Mesothelial cell of epicardium (in vitro differentiated cells): ENCODE data around the gene DNAI1. TPM values are rescaled to one million over a fixed set of nuclear protein-coding genes. Genes with fewer than 3 reads are reported as not detected.

Experiments
- DNase-seq, 2 experiments: peaks; one replicate each; pipeline ENCODE4 v3.0.0; 2021; ENCODE audit warnings: low spot score in 2 of 2; ENCODE audit not compliant: unreplicated experiment in 2 of 2
- H3K27ac Mint-ChIP-seq: 2 replicates; pipeline ENCODE4 v1.8.0; 2021; ENCODE audit warnings: mixed read lengths
- H3K27me3 Mint-ChIP-seq: 2 replicates; pipeline ENCODE4 v1.8.0; 2021; ENCODE audit warnings: low read depth, mixed read lengths
- H3K36me3 Mint-ChIP-seq: 2 replicates; pipeline ENCODE4 v1.8.0; 2021; ENCODE audit warnings: mixed read lengths
- H3K4me1 Mint-ChIP-seq: 2 replicates; pipeline ENCODE4 v1.8.0; 2021; ENCODE audit warnings: mixed read lengths
- H3K4me3 Mint-ChIP-seq: 2 replicates; pipeline ENCODE4 v1.8.0; 2021; ENCODE audit warnings: mild to moderate bottlenecking, moderate library complexity, mixed read lengths
- H3K9me3 Mint-ChIP-seq: 2 replicates; pipeline ENCODE4 v1.8.0; 2021; ENCODE audit warnings: mixed read lengths
- CTCF ChIP-seq: fragments of 200-600 bp; sonication (generic); IDR thresholded peaks from one replicate; pipeline ENCODE4 v1.5.0; 2021; ENCODE audit warnings: antibody characterized with exemption; ENCODE audit not compliant: unreplicated experiment
- total RNA-seq: library from RNA; stranded (reverse); gene quantifications from 3 replicates; pipeline ENCODE4 v1.2.1, GENCODE V29; 2021

DNAI1 gene
- total RNA-seq, 1 donor from 2014 or later: not detected

GRCh38 chr9:34558364-34558763, 99.8 kb downstream of the DNAI1 start:
- H3K4me3 Mint-ChIP-seq: no peak overlapping the region

GRCh38 chr9:34558919-34559623, 100.5 kb downstream of the DNAI1 start:
- H3K27me3 Mint-ChIP-seq: peaks cover 16% of the 10 kb centered on the region
- peaks cover 50% of the 10 kb centered on the region for H3K4me1 Mint-ChIP-seq
- H3K27ac Mint-ChIP-seq: no peak overlapping the region
- no peak for TF ChIP-seq CTCF
- no peak overlapping the region for H3K4me3 Mint-ChIP-seq
- DNase-seq: no peak
- H3K9me3 Mint-ChIP-seq: peaks cover 3% of the 10 kb centered on the region
- H3K36me3 Mint-ChIP-seq: peaks cover 4% of the 10 kb centered on the region

More at GRCh38 chr9:34558364-34558763, 99.8 kb downstream of the DNAI1 start:
- Mint-ChIP-seq H3K27ac (no peak overlapping the region), H3K9me3 (peaks cover 3% of the 10 kb centered on the region), H3K4me1 (peaks cover 54% of the 10 kb centered on the region), H3K27me3 (peaks cover 11% of the 10 kb centered on the region), H3K36me3 (peaks cover 4% of the 10 kb centered on the region)
- TF ChIP-seq CTCF: no peak
- no peak for DNase-seq

DNA sequence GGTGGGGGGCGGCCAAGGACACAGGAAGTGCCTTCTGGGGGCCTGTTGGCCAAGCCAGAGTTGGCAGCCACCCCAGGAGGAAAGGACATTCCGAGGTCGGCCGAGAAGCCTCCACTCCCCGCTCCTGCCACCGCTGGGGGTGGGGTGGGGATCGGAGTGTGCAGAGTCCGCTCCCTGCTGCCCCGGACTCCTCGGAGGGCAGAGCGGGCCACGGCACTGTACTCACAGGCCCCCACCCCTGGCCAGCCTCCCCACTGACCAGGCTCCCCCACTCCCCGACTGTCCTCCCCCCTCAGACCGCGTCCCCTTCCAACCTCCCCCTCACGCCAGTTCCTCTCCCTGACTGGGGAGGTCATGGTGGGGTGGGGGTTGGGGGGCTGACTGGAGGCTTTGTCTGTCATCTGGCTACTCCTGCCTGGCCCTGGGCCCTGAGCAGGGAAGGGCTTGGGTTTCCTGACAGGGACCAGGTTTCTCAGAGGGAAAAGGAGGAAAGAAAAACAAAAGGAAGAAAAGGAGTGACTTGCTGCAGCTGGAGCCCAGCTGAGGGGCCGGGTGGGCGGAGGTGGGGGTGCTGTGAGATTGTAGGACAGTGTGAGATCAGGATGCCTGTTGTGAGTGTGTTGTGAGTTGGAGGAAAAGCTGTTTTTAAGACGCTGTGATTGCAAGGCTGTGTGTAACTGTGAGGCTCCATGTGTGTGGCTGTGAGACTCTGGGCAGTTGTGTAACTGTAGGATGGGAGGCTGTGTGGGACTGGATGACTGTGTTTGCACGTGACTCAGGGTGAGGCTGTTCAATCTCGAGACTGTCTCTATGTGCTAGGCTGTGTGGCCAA, 101.2 kb downstream of the DNAI1 start:
- Mint-ChIP-seq H3K4me1 (peaks cover 43% of the 10 kb centered on the region), H3K27me3 (peaks cover 21% of the 10 kb centered on the region), H3K4me3 (peak overlapping the region; percentile 3), H3K27ac (peak overlapping the region; percentile 48), H3K36me3 (peaks cover 4% of the 10 kb centered on the region), H3K9me3 (peaks cover 3% of the 10 kb centered on the region)
- no peak for TF ChIP-seq CTCF
- DNase-seq: no peak

DNA sequence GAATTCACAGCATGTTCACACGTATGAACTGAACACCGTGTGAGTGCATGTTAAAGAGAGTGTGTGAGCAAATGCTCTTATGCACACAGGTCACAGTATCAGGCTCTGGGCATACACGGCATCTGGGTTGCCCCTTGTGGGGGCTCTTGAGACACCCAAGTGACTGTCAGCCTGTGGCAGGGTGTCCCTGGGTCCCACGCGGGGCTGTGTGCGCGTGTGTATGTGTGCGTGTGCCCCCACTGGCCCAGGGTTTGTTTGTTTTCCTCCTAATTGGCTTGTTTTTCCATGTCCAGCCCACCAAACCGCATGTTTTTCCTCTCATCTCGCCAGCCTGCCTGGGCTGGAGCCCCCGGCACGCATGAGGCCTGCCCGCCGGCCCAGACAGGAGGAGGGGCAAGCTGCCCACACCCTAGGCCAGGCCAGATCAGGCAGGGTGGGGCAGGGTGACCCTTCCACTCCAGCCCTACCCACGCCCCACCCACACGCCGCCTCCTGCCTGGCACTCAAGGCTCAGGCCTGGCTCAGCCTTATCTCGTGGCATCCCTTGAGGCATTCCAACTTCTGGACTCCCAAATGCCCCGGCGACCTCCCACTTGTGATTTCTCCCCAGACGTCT, 102.1 kb downstream of the DNAI1 start:
- Mint-ChIP-seq H3K27me3 (peaks cover 24% of the 10 kb centered on the region), H3K36me3 (peaks cover 4% of the 10 kb centered on the region), H3K27ac (no peak overlapping the region), H3K4me3 (no peak overlapping the region), H3K4me1 (peaks cover 35% of the 10 kb centered on the region), H3K9me3 (peaks cover 3% of the 10 kb centered on the region)
- no peak for TF ChIP-seq CTCF
- no peak for DNase-seq

DNA sequence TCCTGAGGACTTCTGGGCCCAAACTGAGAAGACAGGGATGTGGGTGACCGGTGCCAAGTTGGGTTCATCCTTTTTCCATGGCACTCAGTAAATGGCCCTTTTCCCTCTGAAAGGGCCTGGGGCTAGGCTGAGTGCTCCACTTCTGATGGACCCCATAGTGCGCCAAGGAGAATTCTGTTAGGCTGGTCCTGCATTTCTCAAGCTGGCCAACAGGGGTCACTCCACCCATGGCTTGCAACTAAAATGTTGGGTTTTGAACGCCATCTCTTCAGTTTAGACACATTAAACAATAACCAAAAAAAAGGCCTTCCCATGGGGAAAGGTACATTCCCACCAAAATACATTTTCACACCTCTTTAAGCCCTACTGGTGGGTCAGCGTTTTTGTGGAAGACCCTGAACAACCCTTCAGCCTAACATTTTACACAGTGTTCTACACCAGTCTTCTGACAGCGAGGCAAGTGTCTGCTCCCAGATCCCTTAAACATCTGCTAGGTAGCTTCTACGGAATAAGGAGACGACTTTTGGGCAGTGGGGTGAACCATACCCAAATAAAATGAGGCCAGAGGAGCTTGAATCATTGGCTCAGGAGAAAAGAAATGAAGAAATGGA, 103.6 kb downstream of the DNAI1 start:
- Mint-ChIP-seq H3K36me3 (peaks cover 5% of the 10 kb centered on the region), H3K4me1 (peaks cover 29% of the 10 kb centered on the region), H3K9me3 (peaks cover 3% of the 10 kb centered on the region), H3K27me3 (peaks cover 32% of the 10 kb centered on the region), H3K4me3 (no peak overlapping the region), H3K27ac (no peak overlapping the region)
- no peak for DNase-seq
- TF ChIP-seq CTCF: peak; percentile 72
